Measurements from ENCODE around the gene MOB3B.

MOB3B gene

DNA sequence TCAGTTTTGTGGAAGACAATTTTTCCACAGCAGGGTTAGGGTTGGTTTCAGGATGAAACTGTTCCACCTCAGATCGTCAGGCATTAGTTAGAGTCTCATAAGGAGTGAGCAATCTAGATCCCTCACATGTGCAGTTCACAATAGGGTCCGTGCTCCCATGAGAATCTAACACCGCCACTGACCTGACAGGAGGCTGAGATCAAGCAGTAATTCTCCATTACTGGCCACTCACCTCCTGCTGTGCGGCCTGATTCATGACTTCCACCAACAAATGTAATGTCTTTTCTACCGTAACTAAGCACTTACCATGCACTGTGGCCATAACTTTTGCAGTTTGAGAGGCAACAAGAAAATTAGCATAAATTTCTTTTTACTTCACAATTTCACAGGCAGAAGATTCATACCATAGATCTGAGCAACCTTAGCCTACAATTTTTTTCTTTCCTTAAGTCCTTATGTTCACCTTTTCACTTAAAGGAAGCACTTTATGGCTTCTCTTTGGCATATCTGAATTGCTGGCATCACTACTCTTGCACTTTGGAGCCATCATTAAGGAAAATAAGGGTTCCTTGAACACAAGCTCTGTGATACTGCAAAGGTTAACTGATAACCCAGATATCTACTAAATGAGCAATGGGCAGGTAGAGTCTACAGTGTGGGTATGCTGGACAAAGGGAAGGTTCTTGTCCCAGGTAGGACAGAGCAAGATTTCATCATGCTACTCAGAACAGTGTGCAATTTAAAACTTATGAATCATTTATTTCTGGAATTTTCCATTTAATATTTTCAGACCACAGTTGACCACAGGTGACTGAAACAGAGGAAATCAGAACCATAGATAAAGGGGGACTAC lies 88.5 kb downstream of the MOB3B start:
- no peak for DNase-seq
- H3K36me3 ChIP-seq, result no peaks in the 10 kb centered on the region
- TF ChIP-seq, protein P1, sequence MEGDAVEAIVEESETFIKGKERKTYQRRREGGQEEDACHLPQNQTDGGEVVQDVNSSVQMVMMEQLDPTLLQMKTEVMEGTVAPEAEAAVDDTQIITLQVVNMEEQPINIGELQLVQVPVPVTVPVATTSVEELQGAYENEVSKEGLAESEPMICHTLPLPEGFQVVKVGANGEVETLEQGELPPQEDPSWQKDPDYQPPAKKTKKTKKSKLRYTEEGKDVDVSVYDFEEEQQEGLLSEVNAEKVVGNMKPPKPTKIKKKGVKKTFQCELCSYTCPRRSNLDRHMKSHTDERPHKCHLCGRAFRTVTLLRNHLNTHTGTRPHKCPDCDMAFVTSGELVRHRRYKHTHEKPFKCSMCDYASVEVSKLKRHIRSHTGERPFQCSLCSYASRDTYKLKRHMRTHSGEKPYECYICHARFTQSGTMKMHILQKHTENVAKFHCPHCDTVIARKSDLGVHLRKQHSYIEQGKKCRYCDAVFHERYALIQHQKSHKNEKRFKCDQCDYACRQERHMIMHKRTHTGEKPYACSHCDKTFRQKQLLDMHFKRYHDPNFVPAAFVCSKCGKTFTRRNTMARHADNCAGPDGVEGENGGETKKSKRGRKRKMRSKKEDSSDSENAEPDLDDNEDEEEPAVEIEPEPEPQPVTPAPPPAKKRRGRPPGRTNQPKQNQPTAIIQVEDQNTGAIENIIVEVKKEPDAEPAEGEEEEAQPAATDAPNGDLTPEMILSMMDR (IDR thresholded peaks at IDR 0.05; ENCODE audit: low read depth, low read length), result no peak
- no peak overlapping the region for H3K27ac ChIP-seq
- H3K4me3 ChIP-seq (ENCODE audit: low read depth, low read length), result no peak overlapping the region
- H3K27me3 ChIP-seq (ENCODE audit: insufficient read depth, low read depth, severe bottlenecking), result no peaks in the 10 kb centered on the region
- no peaks in the 10 kb centered on the region for H3K9me3 ChIP-seq (ENCODE audit: severe bottlenecking)

DNA sequence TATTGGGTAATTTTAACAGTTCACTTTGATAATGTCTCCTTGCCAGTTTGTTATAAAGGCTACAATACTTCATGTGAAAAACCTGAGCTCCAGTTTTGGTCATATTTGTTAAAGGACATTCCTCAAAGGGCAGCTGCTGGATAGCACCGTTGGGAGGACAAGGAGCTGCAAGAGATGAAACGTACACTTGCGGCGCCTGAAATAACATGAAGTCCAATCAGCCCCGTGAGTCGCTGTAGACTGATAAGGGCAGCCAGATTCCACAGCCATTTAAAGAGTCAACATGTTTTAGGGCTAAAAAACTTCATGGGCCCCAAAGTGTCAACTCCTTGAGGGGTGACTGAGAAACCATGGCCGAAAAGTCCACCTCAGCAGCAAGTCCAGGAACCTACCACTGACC lies 91.1 kb downstream of the MOB3B start:
- DNase-seq, result no peak
- Histone ChIP-seq H3K36me3 (no peaks in the 10 kb centered on the region), H3K27ac (no peak overlapping the region), H3K4me3 (ENCODE audit: low read depth, low read length) (no peak overlapping the region), H3K27me3 (ENCODE audit: insufficient read depth, low read depth, severe bottlenecking) (no peaks in the 10 kb centered on the region), H3K9me3 (ENCODE audit: severe bottlenecking) (no peaks in the 10 kb centered on the region)
- TF ChIP-seq, protein P1 (IDR thresholded peaks at IDR 0.05; ENCODE audit: low read depth, low read length), result no peak

DNA sequence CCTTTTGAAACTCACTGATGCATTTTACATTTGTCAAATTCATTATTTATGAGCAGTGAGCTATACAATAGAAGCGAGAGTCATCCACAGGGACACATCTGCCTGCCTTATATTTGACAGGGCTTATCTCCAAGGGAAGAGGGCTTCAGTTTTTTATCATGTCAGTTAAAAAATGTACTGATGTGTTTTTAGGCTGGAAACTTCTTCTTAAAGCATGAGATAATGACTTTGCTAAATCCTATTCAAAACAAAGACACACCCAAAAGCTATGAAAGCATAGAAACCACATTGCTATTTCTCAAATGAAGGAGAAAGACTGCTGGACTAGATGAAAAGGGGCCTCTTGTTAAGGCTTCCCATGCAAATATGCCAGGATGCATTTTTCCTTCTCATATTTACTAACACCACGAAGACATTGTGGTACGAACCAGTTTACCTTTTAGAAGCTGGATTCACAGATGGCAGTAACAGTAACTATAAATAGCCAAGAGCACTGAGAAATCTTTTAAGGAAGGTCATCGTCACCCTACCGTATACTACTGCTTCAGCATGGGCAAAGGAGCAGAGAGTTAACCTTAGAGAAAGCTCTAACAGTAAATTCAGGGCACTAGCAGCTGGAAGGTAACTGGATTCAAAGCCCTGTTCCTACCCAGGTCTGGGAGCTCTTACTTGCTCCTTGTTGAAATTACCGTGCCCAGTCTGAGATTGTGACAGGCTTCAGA lies 91.8 kb downstream of the MOB3B start:
- no peak overlapping the region for H3K27ac ChIP-seq

DNA sequence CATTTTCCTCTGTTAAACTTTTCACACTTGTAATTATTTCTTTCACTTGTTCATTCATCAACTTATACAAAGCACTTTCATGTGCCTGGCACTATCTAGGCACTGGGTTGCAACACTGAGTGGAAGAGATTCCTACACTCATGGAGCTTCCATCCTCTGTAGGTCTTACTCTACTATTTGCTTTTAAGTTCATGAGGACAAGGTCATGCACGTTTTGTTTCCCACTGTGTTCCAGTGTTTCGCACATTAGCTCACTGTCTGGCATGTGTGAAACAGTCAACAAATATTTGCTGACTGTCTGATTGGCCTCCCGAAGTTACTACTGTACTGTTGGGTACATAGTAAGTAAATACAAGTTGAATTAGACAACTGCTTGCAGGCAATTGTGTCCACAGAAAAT lies 93.4 kb downstream of the MOB3B start:
- Histone ChIP-seq H3K4me3 (ENCODE audit: low read depth, low read length) (no peak overlapping the region), H3K9me3 (ENCODE audit: severe bottlenecking) (no peaks in the 10 kb centered on the region), H3K27ac (no peak overlapping the region), H3K27me3 (ENCODE audit: insufficient read depth, low read depth, severe bottlenecking) (no peaks in the 10 kb centered on the region), H3K36me3 (no peaks in the 10 kb centered on the region)
- DNase-seq, result no peak
- TF ChIP-seq, protein P1 (IDR thresholded peaks at IDR 0.05; ENCODE audit: low read depth, low read length), result no peak

More for the DNA sequence above, 91.8 kb downstream of the MOB3B start:
- Histone ChIP-seq H3K36me3 (no peaks in the 10 kb centered on the region), H3K9me3 (ENCODE audit: severe bottlenecking) (no peaks in the 10 kb centered on the region), H3K27me3 (ENCODE audit: insufficient read depth, low read depth, severe bottlenecking) (no peaks in the 10 kb centered on the region), H3K4me3 (ENCODE audit: low read depth, low read length) (no peak overlapping the region)
- TF ChIP-seq, protein P1 (IDR thresholded peaks at IDR 0.05; ENCODE audit: low read depth, low read length), result no peak
- no peak for DNase-seq

DNA sequence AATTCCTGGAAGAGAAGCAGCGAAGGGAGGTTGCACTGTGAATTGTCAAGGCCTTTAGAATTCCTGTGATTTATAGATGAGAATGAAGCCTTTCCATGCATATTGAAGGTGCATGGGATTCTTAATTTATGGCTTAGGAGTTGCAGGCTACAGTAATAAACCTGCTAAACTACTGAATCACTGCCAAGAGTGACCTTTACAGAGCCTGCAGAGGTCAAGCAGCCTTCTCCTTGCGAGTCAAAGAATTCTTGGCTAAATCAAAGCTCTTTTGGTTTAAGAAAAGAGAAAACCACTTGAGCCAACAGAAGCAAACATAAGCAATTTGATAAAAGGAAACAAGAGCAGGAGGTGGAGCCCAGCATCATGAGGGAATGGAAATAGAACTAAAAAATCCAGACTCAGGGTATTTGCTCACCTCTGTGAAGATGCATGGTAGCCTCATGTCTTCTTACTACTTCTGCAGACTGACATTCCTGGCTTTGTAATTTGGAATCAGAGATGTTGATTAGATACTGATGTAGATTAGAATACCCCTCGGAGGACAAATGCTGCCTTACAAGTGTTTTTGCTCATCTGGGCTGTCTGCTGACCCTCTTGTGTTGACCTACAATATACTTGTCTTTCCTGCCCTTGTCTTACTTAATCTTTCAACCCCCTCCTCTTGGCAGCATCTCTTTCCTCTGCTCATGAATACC lies 95.8 kb downstream of the MOB3B start:
- DNase-seq, result no peak
- no peak overlapping the region for H3K4me3 ChIP-seq (ENCODE audit: low read depth, low read length)
- H3K27ac ChIP-seq, result no peak overlapping the region
- H3K36me3 ChIP-seq, result no peaks in the 10 kb centered on the region
- TF ChIP-seq, protein P1 (IDR thresholded peaks at IDR 0.05; ENCODE audit: low read depth, low read length), result no peak
- no peaks in the 10 kb centered on the region for H3K27me3 ChIP-seq (ENCODE audit: insufficient read depth, low read depth, severe bottlenecking)
- H3K9me3 ChIP-seq (ENCODE audit: severe bottlenecking), result no peaks in the 10 kb centered on the region

Measured in WERI-Rb-1 (cell line).